GM23248 (cell line): ENCODE results near the gene SUPT4H1.

Experiments
- EZH2 ChIP-seq: fragments of 200-600 bp; sonication (generic); IDR thresholded peaks from 2 replicates; pipeline ENCODE4 v1.6.1; 2018; ENCODE audit warnings: antibody characterized with exemption, mild to moderate bottlenecking; ENCODE audit not compliant: insufficient read depth, poor library complexity, severe bottlenecking
- EZH2phosphoT487 ChIP-seq: fragments of 200-600 bp; sonication (generic); IDR thresholded peaks from 2 replicates; pipeline ENCODE4 v1.6.1; 2018; ENCODE audit warnings: antibody characterized with exemption, moderate library complexity, mild to moderate bottlenecking, low read depth; ENCODE audit not compliant: insufficient read depth

DNA sequence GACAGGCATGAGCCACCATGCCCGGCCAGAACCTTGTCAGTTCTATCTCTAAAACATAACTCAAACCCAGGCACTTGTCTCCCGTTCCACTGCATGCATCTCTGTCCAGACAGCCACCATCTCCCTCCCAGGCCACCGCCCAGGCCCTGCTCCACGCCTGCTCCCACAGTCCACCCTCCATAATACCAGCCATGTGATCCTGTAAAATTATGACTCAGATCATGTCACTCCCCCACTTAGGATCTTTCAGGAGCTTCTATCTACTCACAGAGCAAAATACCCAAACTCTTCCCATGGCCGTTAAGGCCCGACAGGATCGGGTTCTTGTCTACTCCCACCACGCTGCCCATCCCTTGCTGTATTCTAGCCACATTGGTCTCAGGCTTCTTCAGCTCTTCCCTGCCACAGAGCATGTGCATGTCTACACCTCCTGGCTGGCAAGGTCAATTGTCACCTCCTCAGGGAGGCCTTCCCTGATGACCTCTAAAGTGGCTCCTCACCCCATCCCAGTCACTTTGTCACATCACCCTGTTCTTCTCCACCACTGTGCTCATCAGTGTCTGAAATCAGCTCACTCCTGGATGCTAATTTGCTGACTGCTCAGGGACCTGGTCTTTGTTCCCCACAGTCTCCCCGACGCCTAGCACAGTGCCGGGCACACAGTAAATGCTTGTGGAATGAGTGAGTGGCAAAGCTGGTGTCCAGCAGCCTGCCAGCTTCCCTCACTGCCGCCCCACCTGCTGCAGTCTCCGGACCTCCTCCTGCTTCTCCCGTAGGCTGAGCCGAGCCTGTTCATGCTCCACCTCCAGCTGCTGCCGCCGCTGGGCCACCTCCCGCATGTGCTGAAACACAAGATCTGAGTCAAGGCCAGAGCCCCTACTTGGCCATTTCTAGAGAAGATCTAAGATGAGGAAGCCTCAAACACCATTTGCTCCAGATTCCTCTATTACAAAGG lies 30.2 kb downstream of the SUPT4H1 start:
- TF ChIP-seq EZH2: no peak
- no peak for TF ChIP-seq EZH2phosphoT487
